ENCODE data around the gene RPTOR.

- TF ChIP-seq ZFP3 (CRISPR knock-in tag; IDR thresholded peaks at IDR 0.05) (no peak), PATZ1 (CRISPR knock-in tag; IDR thresholded peaks at IDR 0.05; ENCODE audit: borderline replicate concordance) (no peak), RARB (CRISPR knock-in tag; IDR thresholded peaks at IDR 0.05) (no peak)
These were observed 411.9 kb downstream of the RPTOR start for GRCh38 chr17:80956321-80957190.

Measured in SK-N-SH treated with all-trans-retinoic acid at 6 μM for 48 hours (cell line).